RWPE2 (cell line): ENCODE data around the gene DBH.

Experiments used
- ATAC-seq: fragments of 200-7000 bp; cut with Tn5 transposase; 3 replicates; pipeline ENCODE4 v1.9.1; 2021; ENCODE audit warnings: low read depth
- DNase-seq: peaks from one replicate; pipeline ENCODE4 v3.0.0-alpha.2; 2020; ENCODE audit warnings: low spot score
- H3K27ac ChIP-seq: fragments of 450-650 bp; 2 replicates; pipeline ENCODE4 v1.5.1; 2017; ENCODE audit warnings: mild to moderate bottlenecking; ENCODE audit not compliant: poor library complexity, severe bottlenecking
- H3K27me3 ChIP-seq: fragments of 250-450 bp; sonication (Bioruptor Pico); 2 replicates; pipeline ENCODE4 v1.5.1; 2021; ENCODE audit warnings: mild to moderate bottlenecking, moderate library complexity; ENCODE audit not compliant: insufficient read depth, poor library complexity, severe bottlenecking
- H3K36me3 ChIP-seq: fragments of 250-450 bp; sonication (Bioruptor Pico); 2 replicates; pipeline ENCODE4 v1.5.1; 2020; ENCODE audit warnings: low read depth, mild to moderate bottlenecking, moderate library complexity
- H3K4me1 ChIP-seq: fragments of 250-450 bp; sonication (Bioruptor Pico); 2 replicates; pipeline ENCODE4 v1.5.1; 2021; ENCODE audit warnings: mild to moderate bottlenecking, moderate library complexity; ENCODE audit not compliant: insufficient read depth, poor library complexity, severe bottlenecking
- H3K4me3 ChIP-seq: fragments of 250-450 bp; sonication (Bioruptor Pico); 2 replicates; pipeline ENCODE4 v1.5.1; 2021; ENCODE audit warnings: mild to moderate bottlenecking, moderate library complexity; ENCODE audit not compliant: severe bottlenecking
- H3K9me3 ChIP-seq: fragments of 250-450 bp; sonication (Bioruptor Pico); 2 replicates; pipeline ENCODE4 v1.5.1; 2021; ENCODE audit warnings: mild to moderate bottlenecking, moderate library complexity; ENCODE audit not compliant: severe bottlenecking
- CTCF ChIP-seq: fragments of 450-650 bp; IDR thresholded peaks from one replicate; pipeline ENCODE4 v1.5.1; 2017; ENCODE audit warnings: mild to moderate bottlenecking, moderate library complexity; ENCODE audit not compliant: poor library complexity, severe bottlenecking

The DBH gene

GRCh38 chr9:133614678-133615077 is 21.5 kb upstream of the DBH start:
- no peak for ATAC-seq
- no peak for TF ChIP-seq CTCF
- no peaks in the 10 kb centered on the region for H3K36me3 ChIP-seq

DNA sequence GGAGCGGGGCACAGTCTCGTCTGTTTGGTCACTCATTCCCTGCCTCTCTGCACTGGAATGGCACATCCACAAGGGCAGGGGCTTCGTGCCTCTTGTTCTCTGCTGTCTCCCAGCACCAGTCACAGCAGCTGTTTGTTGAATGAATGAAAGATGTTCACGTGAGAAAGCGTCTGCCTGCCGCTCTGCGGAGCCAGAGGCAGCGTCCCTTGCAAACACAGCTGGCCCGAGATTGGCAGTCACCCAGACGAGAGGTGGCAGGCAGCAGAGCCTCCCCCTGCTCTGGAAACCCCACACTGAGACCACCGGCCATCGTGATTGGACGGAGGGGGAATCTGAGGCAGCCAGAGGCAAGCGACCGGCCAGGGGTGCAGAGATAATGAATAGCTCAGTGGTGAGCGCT is 21.0 kb upstream of the DBH start:
- TF ChIP-seq CTCF, result no peak
- ATAC-seq (no peak), DNase-seq (no peak)
- no peaks in the 10 kb centered on the region for H3K9me3 ChIP-seq
- no peaks in the 10 kb centered on the region for H3K4me1 ChIP-seq
- peaks cover 66% of the 10 kb centered on the region for H3K27me3 ChIP-seq
- no peak overlapping the region for H3K27ac ChIP-seq
- H3K36me3 ChIP-seq, result no peaks in the 10 kb centered on the region
- H3K4me3 ChIP-seq, result no peak overlapping the region

More at GRCh38 chr9:133614678-133615077, 21.5 kb upstream of the DBH start:
- no peak for DNase-seq
- H3K27ac ChIP-seq, result no peak overlapping the region
- H3K4me3 ChIP-seq, result no peak overlapping the region
- no peaks in the 10 kb centered on the region for H3K4me1 ChIP-seq
- no peaks in the 10 kb centered on the region for H3K9me3 ChIP-seq
- peaks cover 65% of the 10 kb centered on the region for H3K27me3 ChIP-seq

DNA sequence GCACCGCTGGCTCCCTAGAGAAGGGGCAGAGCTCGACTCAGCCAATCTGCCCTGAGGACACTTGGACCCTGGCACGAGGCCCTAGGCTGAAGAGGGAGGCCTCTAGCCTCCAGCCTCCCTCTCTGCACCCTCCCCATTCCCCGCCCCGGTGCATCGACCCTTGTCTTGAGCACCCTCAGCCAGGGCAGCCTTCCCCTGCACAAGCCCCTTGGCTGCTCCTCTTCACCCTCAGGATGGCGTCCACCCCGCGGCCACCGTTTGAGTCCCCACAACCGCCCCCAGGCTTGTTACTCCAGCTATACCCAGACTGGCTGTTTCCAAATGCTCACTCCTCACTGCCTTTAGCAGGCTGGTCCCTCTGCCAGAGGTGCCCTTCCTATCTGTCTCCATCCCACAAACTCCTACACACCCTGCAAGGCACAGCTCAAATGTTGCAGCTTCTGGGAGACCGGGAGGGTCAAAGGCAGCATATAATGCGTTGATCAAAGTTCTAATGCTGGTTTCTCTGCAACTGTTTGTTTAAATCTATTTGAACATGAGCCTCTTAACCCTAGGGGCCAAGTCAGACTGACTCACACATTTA is 20.5 kb upstream of the DBH start:
- H3K9me3 ChIP-seq, result no peaks in the 10 kb centered on the region
- no peak for TF ChIP-seq CTCF
- no peaks in the 10 kb centered on the region for H3K4me1 ChIP-seq
- H3K36me3 ChIP-seq, result no peaks in the 10 kb centered on the region
- DNase-seq (no peak), ATAC-seq (no peak)
- H3K27me3 ChIP-seq, result peaks cover 64% of the 10 kb centered on the region
- no peak overlapping the region for H3K4me3 ChIP-seq
- H3K27ac ChIP-seq, result no peak overlapping the region

GRCh38 chr9:133616643-133617405 is 19.3 kb upstream of the DBH start:
- Histone ChIP-seq H3K27me3 (peaks cover 63% of the 10 kb centered on the region), H3K4me3 (no peak overlapping the region), H3K27ac (no peak overlapping the region), H3K9me3 (no peaks in the 10 kb centered on the region), H3K36me3 (no peaks in the 10 kb centered on the region), H3K4me1 (no peaks in the 10 kb centered on the region)
- ATAC-seq, result no peak
- TF ChIP-seq CTCF, result no peak
- no peak for DNase-seq

- DNase-seq, result no peak
- ATAC-seq, result no peak
- TF ChIP-seq CTCF, result no peak
- peaks cover 55% of the 10 kb centered on the region for H3K27me3 ChIP-seq
- no peak overlapping the region for H3K4me3 ChIP-seq
- no peaks in the 10 kb centered on the region for H3K9me3 ChIP-seq
- no peak overlapping the region for H3K27ac ChIP-seq
- H3K36me3 ChIP-seq, result no peaks in the 10 kb centered on the region
- H3K4me1 ChIP-seq, result no peaks in the 10 kb centered on the region
These were observed 17.4 kb upstream of the DBH start for GRCh38 chr9:133618726-133619125.
